Fibroblast of the conjunctiva (primary cell): Measurements from ENCODE around the gene PTTG1IP.
"Not testable (repeated sequence)": the region's sequence is repeated elsewhere in the genome, so short reads cannot be mapped to it uniquely, and the experiment has no call there.

ENCODE experiments used
- DNase-seq: peaks from one replicate; pipeline ENCODE4 v3.0.0-alpha.2; 2010; ENCODE audit warnings: low read depth

Gene PTTG1IP, protein sequence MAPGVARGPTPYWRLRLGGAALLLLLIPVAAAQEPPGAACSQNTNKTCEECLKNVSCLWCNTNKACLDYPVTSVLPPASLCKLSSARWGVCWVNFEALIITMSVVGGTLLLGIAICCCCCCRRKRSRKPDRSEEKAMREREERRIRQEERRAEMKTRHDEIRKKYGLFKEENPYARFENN

DNA sequence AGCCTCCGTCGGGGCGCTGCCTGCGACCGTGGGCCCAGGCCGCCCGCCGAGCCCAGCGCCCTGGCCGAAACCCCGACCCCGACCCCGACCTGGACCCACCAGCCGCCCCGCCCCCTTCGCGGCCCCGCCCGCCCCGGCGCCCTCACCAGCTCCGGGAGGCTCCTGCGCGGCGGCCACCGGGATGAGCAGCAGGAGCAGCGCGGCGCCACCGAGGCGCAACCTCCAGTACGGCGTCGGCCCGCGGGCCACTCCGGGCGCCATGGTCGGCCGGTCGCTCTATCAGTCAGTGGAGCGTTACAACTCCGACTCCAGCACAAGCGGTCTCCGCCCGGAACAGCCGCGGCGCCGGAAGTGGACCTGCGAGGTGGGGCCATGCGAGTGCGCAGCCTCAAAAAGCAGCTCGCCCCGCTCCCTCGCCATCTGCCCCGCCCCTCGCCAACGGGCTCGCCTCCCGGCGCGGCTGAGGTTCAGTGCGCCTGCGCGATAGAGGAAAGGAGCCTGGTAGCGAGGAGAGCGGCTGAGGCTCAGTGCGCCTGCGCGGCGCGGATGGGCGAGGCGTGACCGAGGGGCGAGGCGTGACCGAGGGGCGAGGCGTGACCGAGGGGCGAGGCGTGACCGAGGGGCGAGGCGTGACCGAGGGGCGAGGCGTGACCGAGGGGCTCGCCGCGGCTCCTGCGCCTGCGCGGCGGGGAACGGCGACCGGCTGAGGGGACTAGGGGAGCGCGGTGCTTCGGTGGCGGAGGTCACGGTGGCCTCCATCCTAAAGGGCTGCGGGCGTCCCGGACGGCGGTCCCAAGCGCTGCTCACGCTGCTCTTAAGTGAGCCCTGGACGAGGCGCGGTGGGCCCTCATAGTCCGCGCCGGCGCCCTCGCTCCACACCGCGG is at the start of gene PTTG1IP:
Gene PTTG1IP (minus strand): TSS at position 335 of the 884 bp plus-strand sequence. CDS start 74 bp downstream, at position 261.
- DNase-seq, result peak; percentile 94

DNA sequence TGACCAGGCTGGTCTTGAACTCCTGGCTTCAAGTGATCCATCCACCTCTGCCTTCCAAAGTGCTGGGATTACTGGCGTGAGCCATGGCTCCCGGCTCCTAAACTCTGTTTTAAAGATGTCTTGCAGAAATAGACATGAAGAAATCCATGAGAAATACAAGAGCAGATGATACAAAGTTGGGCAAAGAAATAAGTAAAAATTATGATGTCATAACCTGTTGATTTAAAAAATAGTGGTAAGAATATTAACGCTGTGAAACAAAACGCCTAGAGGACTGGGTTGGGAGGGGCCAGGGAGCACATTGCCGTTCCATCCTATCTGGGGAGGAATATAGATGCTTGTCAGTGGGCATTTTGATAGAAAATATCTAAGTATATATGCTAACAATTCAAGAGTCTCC is 48.4 kb upstream of the PTTG1IP start:
- DNase-seq, result no peak

DNA sequence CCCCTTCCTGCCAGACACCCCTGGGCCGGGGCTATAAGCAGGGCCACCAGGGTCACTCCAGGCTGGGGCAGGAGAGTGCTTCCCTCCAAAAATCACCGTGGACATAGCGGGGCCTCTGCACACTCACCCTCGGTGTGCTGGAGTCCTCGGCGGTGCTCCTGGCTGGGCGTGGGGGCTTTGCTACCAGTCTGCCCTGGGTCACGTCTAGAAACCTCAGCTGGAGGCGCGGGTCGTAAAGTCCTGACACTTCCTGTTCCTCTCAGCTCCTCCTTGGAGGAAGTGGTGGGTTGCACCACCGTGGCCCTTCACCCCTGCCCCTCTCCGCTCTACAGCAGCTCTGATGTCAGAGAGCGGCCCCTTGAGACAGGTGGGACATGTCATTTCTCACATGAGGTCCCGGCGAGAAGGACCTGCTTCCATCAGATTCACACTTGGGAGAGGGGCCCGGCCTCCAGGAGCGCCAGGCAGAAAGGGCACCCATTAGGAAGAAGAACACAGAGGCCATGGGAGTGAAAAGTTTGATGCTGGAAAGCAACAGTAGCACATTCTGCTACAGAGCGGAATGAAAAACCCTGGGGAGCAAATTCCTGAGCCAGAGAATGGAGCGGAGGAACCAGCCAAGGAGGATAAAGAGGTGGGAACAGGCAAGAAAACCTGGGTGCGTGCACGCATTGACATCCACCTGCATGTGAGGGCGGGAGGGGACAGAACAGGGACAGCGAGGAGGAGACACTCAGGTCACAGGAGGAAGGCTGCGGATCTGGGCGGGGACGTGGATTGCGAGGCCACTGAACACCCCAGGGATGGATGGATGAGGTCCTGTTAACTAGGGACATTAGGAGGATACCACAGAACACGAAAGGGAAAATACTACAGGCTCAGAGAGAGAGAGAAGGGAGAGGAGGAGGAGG is 47.5 kb upstream of the PTTG1IP start, which contains the start of gene ITGB2:
Gene ITGB2 (minus strand): TSS at position 206 of the 911 bp plus-strand sequence. CDS start 10,117 bp downstream, outside the sequence.
- DNase-seq, result no peak

DNA sequence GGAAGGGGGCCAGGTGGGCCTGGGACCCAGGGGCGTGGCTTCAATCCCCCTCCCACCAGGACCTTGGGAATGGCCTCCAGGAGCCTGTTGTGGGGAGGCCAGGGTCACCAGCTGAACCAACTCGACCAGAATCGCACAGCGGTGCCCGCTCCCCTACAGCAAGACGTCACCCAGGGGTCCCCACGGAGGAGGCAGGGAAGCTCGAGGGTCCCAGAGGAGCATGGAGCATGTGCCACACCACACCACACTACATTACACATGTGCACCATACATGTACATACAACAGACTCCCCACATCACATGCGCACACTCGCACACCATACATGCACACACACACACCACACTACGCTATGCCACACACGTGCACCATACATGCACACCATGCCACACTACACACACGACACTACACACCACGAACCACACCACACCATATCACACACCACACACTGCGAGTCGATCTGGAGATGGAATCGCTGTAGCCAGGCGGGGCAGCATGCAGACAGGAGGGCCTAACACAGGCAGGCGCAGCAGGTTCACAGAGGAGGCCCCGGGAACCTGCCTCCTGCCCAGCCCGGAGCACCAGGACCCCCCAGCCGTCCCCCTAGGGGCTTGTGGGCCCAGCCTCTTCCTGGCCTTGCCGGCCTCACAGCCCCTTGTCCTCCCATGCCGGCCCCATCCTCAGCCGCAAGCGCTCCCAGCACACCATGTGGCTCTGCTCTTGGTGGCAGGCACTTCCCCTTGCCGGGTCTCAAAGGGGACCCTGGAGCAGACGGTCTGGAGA is 46.6 kb upstream of the PTTG1IP start:
- no peak for DNase-seq

DNA sequence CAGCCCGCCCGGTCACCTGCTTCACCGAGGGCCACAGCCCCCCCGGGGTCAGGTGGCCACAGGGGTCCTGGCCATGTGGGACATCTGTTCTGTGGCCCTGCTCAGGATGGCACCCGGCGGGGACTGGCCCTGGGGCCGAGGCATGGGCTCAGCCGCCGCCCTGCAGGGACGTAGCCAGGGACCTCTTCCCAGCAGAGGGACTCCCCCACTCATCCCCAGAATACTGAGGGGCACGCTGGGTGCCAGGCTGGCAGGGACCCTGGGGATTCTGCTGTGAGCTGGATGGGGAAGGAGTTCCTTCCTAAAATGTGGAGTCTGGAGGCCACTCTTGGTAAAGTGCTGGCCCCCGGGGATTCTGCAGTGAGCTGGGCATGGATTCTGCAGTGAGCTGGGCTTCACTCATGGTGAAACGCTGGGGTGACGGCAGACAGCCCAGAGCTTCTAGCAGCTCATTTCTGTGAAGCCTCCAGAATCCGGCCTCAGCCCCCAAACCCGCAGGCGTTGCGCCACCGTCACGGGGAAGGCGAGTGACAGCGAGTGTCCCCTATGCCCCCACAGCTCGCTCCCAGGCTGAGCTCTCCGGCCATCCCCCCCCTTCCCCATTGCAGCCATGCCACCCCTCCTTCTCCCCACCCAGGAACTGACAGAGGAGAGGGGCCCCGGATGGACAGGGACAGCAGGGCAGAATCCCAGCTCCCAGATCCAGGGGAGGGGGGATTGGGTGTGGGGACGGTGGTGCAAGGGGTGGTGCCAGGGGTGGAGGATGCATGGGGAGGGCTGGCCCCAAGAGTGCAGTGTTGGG is 45.8 kb upstream of the PTTG1IP start:
- no peak for DNase-seq

DNA sequence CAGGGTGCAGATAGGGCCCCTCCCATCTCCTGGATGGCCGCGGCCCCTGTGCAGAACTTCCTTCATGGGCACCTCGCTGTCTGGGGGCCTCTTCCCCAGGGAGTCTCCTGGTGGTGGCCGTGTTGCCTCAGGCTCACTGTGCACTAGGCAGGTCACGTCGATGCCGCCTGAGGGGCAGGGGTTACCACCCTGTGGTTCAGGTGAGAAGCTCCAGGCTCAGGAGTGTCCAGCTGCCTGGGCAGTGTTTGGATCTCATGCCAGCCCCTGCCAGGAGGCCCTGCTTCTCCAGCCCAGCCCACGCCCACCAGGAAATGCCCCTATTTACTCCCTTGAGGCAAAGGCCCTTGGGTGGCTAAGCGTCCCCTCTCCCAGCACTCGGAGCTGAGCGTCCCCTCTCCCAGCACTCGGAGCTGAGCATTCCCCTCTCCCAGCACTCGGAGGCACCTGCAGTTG is 45.1 kb upstream of the PTTG1IP start:
- DNase-seq, result no peak

DNA sequence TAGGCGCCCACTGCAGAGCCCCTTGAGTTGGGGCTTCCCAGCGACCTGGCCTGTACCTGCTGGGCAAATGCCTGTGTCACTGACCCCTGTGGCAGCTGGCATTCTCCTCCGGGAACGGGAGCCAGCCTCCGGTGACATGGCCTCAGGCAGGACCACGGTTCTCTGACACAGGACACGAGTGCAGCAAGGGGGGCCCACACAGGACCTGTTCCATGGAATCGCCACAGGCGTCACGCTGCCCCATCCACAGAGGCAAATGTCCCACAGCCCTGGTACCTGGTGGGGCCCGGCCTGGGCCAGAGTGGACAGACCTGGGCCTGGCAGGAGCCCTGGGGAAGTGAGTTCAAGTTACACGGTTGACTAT is 44.6 kb upstream of the PTTG1IP start:
- DNase-seq, result no peak

DNA sequence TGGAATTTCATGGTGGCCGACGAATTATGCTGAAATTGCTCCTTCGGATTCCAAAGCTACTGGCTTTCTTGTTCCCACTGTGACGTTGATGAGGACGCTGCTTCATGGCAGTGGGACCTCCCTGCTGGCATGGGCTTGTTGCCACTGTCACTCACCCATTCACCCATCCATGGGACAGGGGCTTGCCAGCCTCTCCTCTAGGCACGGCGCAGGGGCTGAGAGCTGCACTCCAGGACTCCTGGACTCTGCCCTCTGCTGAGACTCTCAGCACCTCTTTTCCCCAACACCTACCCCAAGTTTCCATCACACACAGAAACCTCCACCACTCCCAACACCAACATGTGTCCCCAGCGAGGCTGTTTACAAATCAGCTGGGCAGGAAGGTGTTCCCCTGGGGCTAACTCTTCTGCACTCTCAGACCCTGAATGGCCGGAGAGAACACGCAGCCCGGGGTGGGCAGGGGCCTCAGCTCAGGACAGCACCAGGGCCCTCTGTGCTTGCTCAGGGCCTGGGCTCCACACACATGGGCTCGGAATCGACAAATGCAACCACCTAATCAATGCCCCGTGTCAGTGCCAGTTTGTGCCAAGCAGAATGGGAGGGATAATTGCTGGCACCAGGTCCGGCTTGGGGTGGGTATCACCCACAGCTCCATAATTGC is 44.1 kb upstream of the PTTG1IP start:
- no peak for DNase-seq

DNA sequence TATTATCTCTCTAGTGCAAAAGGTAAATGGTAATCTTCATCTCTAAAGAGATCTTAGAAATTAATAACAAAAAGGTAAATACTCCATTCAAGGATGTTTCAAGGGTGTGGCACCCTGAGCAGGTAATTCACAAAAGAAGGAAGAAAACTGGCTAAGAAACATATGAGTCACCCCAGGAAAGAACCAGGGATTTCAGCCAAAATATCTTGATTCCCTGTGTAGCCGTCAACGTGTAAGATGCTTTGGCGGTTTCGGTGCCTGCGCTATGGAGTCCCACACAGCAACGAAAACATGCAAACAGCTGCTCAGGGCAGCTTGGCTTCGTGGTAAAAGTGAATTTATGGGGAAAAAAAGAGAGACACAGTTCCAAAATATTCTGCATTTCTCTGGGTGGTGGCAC is 43.5 kb upstream of the PTTG1IP start:
- no peak for DNase-seq

DNA sequence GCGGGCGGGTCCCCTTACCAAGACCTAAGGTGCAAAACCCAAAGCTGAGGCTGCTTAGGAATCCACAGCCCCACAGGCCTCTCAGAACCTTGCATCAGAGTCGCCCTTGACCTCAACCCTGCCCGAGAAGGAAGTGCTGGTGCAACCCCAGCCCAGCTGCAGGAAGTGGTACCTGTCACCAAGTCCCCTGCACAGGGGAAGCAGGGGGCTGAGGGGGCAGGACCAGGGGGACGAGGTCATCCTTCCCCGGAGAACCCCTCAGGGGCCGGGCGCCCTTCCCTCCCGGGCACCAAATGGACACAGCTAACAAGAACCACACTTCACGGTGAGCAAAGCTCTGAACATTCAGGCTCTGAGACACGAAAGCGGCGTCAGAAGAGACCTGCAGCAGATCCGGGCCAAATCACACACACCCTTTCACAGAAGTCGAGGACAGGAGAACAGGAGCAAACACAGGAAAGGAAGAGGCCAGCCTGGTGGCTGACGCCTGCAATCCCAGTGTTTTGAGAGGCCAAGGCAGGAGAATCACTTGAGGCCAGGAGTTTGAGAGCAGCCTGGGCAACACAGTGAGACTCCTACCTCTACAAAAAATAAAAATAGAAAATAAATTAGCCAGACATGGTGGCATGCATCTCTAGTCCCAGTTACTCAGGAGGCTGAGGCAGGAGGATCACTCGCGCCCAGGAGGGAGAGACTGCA is 40.8 kb upstream of the PTTG1IP start:
- no peak for DNase-seq

DNA sequence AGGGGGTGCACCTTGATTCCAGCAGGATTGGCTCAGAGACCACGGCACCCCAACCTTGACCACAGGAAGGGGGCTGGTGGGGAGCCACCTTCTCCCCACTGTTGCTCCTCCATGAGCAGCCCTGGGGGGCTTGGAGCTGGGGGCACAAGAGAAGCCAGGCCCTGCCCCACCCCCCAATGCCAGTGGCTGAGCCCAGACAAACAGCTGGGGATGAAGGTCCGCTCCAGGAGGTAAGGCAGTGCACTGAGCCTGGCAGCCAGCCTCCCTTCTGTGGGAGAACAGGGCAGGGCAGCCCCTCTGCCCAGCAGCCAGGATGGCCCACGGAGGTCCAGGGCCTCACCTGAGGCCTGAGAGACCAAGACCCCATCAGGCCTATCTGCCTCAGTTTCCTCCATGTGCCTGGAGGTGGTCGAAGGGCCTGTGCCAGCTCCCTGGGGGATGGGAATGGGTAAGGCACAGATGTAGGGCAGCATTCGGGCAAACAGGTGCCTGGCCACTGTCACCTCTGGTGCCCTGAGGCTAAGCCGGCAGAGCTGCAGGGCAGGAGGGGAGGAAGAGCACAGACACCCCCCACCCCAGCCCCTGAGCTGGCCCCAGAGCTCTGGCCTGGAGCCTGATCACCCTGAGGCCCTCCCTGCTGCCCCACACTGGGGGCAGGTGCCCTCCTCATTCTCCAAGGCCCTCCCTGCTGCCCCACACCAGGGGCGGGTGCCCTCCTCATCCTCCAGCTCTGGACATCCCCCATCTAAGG is 40.1 kb upstream of the PTTG1IP start:
- DNase-seq, result no peak

DNA sequence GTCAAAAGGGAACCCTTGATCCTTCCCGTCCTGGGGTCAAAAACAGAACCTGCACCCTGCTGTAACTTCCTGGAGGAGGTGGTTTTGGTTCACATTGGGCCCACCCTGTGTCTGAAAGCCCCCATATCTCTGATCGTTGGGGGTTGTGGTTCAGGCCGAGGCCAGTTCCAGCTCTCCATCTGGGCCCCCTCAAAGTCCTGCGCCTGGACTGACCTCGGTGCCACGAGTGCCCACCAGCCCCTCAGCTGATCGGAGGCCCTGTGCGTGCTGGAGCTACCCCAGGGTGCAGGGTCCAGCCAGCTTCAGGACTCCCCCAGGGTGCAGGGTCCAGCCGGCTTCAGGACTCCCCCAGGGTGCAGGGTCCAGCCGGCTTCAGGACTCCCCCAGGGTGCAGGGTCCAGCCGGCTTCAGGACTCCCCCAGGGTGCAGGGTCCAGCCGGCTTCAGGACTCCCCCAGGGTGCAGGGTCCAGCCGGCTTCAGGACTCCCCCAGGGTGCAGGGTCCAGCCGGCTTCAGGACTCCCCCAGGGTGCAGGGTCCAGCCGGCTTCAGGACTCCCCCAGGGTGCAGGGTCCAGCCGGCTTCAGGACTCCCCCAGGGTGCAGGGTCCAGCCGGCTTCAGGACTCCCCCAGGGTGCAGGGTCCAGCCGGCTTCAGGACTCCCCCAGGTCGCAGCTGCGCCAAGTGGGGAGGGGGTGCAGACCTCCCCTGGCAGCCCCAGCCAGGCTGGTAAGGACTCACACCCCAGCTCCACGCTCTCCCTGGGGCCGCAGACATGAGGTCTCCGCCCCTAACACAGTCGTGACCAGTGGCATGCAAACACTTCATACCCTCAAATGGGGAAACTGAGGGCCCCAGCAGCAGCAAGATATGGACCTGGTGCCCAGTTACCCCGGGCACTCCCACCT is 39.3 kb upstream of the PTTG1IP start:
- DNase-seq, result not testable (repeated sequence)

DNA sequence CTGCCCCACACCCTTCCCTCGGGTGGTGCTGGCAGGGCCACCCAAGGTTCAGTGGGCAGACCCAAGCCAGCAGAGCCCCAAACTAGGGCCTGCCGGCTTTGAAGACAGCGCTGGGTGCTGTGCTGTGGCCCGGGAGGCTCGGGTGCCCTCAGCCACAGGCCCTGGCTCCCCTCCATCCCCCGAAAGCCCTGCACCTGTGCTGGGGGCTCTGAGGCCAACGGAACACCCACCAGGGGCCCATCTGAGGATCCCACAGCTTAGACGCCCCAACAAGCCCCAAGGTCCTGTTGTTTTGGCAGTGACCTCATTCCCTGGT is 38.6 kb upstream of the PTTG1IP start:
- no peak for DNase-seq

DNA sequence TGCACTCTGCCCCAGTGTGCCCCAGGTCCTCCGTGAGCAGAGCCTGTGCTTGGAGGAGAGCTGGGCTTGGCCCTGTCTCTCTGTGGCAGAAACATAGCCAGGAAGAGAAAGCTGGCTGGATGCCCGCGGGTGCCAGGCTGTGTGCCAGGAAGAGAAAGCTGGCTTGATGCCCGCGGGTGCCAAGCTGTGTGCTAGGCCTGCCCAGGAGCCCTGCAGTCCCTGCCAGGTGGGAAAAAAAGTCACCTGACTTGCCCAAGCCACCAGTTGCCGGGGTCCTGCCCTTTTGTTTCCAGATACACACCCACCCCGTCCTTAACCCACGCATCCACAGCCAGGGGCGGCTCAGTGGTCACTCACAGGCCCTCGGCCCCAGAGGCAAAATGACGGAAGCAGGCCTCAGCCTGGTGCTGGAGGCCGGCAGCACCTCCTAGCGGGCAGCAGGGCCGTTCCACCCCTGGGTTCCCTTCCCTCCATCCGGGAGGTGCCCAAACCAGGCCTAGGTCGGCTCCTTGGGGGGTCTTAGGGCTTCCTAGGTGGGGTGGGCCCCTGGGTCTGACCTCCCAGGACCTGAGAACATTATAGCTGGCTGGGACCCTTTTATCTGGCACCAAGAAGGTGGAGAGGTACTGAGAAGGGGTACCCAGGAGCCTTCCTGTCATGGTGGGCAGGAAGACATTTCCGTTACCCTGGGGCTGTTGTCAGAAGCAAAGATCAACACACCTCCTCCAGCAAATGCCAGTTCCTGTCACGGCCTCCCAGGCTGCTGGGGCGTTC is 38.1 kb upstream of the PTTG1IP start:
- no peak for DNase-seq

DNA sequence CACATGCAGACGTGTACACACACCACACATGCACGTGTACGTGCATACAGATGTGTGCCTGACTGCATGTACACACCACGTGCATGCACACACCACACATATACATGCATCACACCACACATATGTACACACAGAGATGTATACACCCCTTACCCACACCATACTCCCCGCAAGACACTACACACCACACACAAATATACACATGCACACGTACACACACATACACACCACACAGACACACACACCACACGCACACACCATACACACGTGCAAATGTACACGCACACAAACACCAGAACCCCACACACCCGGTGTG is 37.5 kb upstream of the PTTG1IP start:
- DNase-seq, result no peak

DNA sequence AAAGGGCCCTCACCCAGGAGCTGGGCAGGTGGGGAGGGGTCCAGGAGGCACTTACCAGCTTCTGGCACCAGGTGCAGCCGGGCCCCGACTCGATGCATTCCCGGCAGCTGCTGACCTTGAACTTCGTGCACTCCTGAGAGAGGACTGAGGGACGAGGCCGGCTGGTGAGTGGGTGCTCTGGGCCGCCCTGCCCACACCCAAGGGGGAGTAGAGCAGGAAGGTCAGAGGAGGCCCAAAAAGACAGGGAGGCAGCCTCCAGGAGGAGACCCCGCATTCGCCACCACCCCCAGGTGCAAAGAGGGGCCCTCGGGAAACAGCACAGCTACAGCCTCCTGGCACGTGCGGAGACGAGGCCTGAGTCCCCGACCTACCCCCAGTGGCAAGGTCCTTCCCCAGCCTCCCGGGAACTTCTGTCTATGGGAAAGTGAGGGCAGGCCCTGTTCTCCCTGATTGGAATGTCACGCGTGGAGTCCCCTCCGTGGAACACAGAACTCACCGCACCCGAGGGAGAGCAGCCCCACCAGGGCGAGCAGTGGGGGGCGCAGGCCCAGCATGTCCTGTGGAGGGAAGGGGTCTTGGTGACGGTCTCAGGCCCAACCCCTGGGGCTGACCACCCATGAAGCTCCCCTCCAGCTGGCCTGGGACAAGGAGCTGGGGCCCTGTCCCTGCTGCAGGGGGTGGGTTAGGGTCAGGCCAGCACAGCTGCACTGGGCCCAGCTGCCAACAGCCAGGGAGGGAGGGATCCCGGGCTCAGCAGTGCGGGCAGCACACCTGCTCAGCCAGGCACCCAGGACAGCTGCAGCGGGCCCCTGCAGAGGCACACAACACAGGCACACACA is 37.0 kb upstream of the PTTG1IP start:
- no peak for DNase-seq
